Medulla oblongata (tissue), 1 donor: ENCODE results near the gene HAPLN2.
"Not testable (repeated sequence)": the region's sequence is repeated elsewhere in the genome, so short reads cannot be mapped to it uniquely, and the experiment has no call there.

Experiments used
- DNase-seq: peaks from one replicate; pipeline ENCODE4 v3.0.0-alpha.2; 2015; ENCODE audit errors: extremely low spot score

Gene HAPLN2

GRCh38 chr1:156618853-156619581 is at the start of gene HAPLN2:
HAPLN2 (plus strand) TSS chr1:156619415; CDS start chr1:156623491, 4,076 bp downstream.
- DNase-seq: peak; percentile 79

DNA sequence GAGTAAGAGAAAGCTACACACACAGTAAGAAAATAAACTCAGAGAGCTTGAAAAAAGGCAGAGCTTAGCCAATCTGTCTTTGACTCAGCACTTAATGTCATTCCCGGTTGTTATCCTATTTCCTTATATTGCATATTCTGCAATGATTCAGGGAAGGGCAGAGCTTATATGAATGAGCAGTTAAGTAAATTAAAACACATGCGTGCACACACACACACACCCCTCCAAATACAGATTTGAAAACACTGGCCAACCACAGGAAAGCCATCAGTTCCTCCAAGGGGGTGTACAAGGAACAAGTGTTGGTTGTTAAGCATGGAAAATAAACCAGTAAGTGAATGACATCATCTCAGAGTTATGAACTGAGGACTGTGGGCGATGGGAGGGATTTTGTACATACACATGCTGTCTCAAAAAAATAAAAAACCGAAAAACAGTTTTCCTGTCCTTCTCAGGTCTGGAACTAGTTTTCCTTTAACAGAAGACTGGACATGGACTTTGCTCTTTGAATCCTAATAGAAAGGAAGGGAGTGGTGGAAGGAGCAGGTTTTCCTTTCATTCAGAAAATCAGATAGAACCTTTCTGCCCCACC is 47.9 kb upstream of the HAPLN2 start:
- no peak for DNase-seq

GRCh38 chr1:156571919-156572662 is 47.1 kb upstream of the HAPLN2 start, which contains the start of gene IQGAP3:
IQGAP3 (minus strand) TSS chr1:156572565; CDS start chr1:156572529, 36 bp downstream.
- DNase-seq: peak; percentile 83

DNA sequence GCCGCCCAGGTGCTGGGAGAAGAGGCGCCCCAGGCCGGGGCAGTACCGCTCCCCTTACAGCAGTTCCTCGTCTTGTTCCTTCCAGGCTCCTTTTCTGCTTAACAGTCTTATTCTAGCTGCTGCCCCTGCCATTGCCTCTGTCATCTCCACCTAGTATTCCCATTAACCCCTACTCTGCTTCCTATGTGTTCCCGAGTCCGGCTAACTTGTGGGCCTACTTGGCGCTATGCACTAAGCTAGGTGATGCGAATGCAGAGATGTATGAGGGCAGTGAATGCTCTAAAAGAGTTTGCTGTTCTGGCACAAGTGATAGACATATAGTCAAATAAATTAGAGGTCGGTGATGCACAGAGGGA is 46.6 kb upstream of the HAPLN2 start:
- no peak for DNase-seq

- no peak for DNase-seq
Observed at GRCh38 chr1:156574039-156574633, 45.1 kb upstream of the HAPLN2 start.

- DNase-seq: no peak
Observed at GRCh38 chr1:156577550-156577949, 41.7 kb upstream of the HAPLN2 start.

DNA sequence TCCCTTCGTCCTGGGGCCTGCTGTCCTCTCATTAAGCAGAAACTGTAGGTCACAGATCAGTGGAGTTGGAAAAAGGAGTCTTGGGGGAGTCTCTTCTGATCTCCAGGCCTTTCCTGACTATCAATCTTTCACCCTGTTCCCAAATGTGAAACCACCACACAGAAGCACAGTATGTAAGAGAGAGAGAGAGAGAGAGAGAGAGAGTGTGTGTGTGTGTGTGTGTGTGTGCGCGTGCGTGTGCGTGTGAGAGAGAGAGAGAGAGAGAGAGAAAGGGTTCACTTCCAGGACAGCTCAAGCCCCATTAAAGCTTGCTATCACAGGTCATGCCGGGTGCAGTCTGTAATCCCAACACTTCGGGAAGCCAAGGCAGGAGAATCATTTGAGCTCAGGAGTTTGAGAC is 41.2 kb upstream of the HAPLN2 start:
- no peak for DNase-seq

- no peak for DNase-seq
Observed at GRCh38 chr1:156579472-156579871, 39.7 kb upstream of the HAPLN2 start, which contains the start of gene TTC24. TTC24 (plus strand) TSS chr1:156579723; CDS start chr1:156581365, 1,642 bp downstream.

GRCh38 chr1:156581661-156582387 is 37.4 kb upstream of the HAPLN2 start:
- DNase-seq: no peak

GRCh38 chr1:156582388-156583017 is 36.7 kb upstream of the HAPLN2 start:
- no peak for DNase-seq

GRCh38 chr1:156583821-156584622 is 35.2 kb upstream of the HAPLN2 start:
- DNase-seq: peak; percentile 90

- DNase-seq: no peak
Observed at GRCh38 chr1:156584813-156585212, 34.4 kb upstream of the HAPLN2 start.

GRCh38 chr1:156586323-156586722 is 32.9 kb upstream of the HAPLN2 start:
- no peak for DNase-seq

DNA sequence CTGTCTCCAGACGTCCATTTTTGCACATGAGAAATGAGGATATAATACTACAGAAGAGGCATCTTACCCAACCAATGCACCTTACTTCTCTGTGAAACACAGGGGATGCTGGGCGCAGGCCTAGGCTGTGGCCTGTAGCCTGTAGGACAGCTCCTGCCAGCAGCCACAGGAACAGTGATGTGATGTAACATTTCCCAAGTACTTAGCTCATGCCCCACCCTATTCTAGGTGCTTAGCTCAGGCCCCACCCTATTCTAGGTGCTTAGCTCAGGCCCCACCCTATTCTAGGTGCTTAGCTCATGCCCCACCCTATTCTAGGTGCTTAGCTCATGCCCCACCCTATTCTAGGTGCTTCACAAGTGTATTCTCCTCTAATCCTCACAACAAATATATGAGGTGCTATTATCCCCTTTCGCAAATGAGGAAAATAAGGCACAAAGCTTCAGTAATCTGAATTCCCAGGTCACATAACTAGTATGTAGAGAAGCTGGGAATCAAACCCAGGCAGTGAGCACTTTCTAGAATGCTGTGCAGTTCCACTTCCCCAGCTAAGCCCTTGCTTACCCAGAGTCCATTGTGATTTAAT is 32.2 kb upstream of the HAPLN2 start:
- DNase-seq: no peak

DNA sequence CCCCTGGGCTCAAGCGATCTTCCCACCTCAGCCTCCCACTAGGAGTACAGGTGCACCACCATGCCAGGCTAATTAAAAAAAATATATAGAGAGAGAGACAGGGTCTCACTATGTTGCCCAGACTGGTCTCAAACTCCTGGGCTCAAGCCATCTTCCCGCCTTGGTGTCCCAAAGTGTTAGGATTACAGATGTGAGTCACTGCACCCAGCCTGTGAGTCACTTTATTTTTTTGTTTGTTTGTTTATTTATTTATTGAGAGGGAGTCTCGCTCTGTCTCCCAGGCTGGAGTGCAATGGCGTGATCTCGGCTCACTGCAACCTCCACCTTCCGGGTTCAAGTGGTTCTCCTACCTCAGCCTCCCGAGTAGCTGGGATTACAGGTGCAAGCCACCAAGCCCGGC is 31.3 kb upstream of the HAPLN2 start:
- not testable (repeated sequence) for DNase-seq

- no peak for DNase-seq
Observed at GRCh38 chr1:156589546-156589945, 29.7 kb upstream of the HAPLN2 start.

DNA sequence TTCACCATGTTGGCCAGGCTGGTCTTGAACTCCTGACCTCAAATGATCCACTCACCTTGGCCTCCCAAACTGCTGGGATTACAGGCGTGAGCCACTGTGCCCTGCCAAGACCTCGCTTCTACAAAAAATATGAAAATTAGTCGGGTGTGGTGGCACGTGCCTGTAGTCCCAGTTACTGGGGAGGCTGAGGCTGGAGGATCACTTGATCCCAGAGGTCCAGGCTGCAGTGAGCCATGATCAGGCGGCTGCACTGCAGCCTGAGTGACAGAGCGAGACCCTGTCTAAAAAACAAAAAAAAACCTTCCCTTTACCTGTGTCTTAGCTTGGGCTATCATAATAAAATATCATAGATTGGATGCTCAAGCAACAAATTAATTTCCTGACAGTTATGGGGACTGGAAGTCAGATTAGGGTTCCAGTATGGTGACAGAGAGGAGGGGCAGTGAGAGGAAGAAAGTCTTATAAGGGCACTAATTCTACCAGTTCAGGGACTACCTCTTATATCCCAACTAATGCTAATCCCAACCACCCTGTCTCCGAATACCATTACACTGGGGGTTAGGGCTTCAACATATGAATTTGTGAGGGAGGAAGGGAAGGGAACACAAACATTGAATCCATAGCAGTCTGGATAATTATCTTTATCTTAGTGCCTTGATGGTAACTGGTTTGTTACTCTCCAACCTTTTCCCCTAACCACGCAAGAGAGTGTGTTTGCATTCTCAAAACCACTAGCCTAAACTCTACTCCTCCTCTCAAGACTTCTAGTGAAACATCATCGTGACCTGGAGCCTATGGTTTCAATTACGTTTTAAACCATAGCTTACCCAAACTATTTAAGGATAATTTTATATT is 28.7 kb upstream of the HAPLN2 start:
- DNase-seq: no peak

DNA sequence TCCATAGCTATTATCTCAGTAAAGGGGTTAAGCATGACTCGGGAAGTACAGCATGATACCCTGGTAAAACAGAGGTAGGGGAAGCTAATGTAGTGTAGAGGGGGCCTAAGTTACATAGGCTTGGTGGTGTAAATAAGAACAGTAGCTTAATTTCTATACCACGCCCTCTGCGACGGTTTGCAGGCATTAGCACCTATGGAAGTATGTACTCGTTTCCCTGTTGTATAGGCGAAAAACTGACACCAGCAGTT is 28.1 kb upstream of the HAPLN2 start:
- DNase-seq: no peak
